Trophoblast cell (in vitro differentiated cells and primary cell): Measurements from ENCODE around the gene FHL2.

Experiments
- DNase-seq, 2 donors: peaks; one replicate each; pipeline ENCODE4 v3.0.0-alpha.2; 2016
- H2AFZ ChIP-seq: 2 replicates; pipeline ENCODE4 v1.6.1; 2013; ENCODE audit warnings: low read length, moderate library complexity, mild to moderate bottlenecking; ENCODE audit not compliant: insufficient read depth, poor library complexity
- H2AK5ac ChIP-seq: 2 replicates; pipeline ENCODE4 v1.6.1; 2013; ENCODE audit warnings: mild to moderate bottlenecking, low read length
- H2BK120ac ChIP-seq: 2 replicates; pipeline ENCODE4 v1.6.1; 2013; ENCODE audit warnings: low read length, mild to moderate bottlenecking, moderate library complexity; ENCODE audit not compliant: insufficient read depth, poor library complexity
- H2BK12ac ChIP-seq: 2 replicates; pipeline ENCODE4 v1.6.1; 2013; ENCODE audit warnings: mild to moderate bottlenecking, low read length, moderate library complexity
- H2BK5ac ChIP-seq: 2 replicates; pipeline ENCODE4 v1.6.1; 2013; ENCODE audit warnings: low read length, low read depth, moderate library complexity, mild to moderate bottlenecking; ENCODE audit not compliant: poor library complexity
- H3K14ac ChIP-seq: 2 replicates; pipeline ENCODE4 v1.6.1; 2013; ENCODE audit warnings: mild to moderate bottlenecking, low read length
- H3K18ac ChIP-seq: 2 replicates; pipeline ENCODE4 v1.6.1; 2013; ENCODE audit warnings: mild to moderate bottlenecking, low read length
- H3K23ac ChIP-seq: 2 replicates; pipeline ENCODE4 v1.6.1; 2013; ENCODE audit warnings: low read length
- H3K27ac ChIP-seq: 2 replicates; pipeline ENCODE4 v1.5.1; 2013; ENCODE audit warnings: low read depth, mild to moderate bottlenecking, inconsistent platforms, low read length, moderate library complexity
- H3K27me3 ChIP-seq: 2 replicates; pipeline ENCODE4 v1.6.1; 2013; ENCODE audit warnings: inconsistent platforms, mild to moderate bottlenecking, low read length, moderate library complexity; ENCODE audit not compliant: insufficient read depth
- H3K36me3 ChIP-seq, 2 experiments: 1 replicate in 1 of 2; 2 replicates in 1 of 2; pipeline ENCODE4 v1.6.1; 2013; ENCODE audit warnings: low read length in 2 of 2, mild to moderate bottlenecking in 2 of 2, moderate library complexity in 1 of 2; ENCODE audit not compliant: insufficient read depth in 2 of 2, control insufficient read depth in 1 of 2
- H3K4ac ChIP-seq: 2 replicates; pipeline ENCODE4 v1.6.1; 2013; ENCODE audit warnings: low read depth, mild to moderate bottlenecking, low read length, moderate library complexity
- H3K4me1 ChIP-seq, 2 experiments: 1 replicate in 1 of 2; 2 replicates in 1 of 2; pipeline ENCODE4 v1.6.1; 2013; ENCODE audit warnings: low read length in 2 of 2, mild to moderate bottlenecking in 2 of 2, moderate library complexity in 1 of 2; ENCODE audit not compliant: insufficient read depth in 2 of 2, control insufficient read depth in 1 of 2
- H3K4me2 ChIP-seq: 2 replicates; pipeline ENCODE4 v1.6.1; 2013; ENCODE audit warnings: inconsistent platforms, mild to moderate bottlenecking, low read length, moderate library complexity
- H3K4me3 ChIP-seq: 2 replicates; pipeline ENCODE4 v1.5.1; 2013; ENCODE audit warnings: mild to moderate bottlenecking, low read depth, low read length, inconsistent platforms
- H3K79me1 ChIP-seq: one replicate; pipeline ENCODE4 v1.6.1; 2013; ENCODE audit warnings: low read length
- H3K79me2 ChIP-seq: 2 replicates; pipeline ENCODE4 v1.6.1; 2013; ENCODE audit warnings: low read length, mild to moderate bottlenecking; ENCODE audit not compliant: control insufficient read depth, insufficient read depth, poor library complexity
- H3K9ac ChIP-seq: 2 replicates; pipeline ENCODE4 v1.6.1; 2013; ENCODE audit warnings: mild to moderate bottlenecking, low read length
- H3K9me3 ChIP-seq: 2 replicates; pipeline ENCODE4 v1.6.1; 2013; ENCODE audit warnings: low read depth, mild to moderate bottlenecking, control low read depth, inconsistent platforms, low read length; ENCODE audit not compliant: insufficient read depth
- H4K12ac ChIP-seq: 2 replicates; pipeline ENCODE4 v1.6.1; 2013; ENCODE audit warnings: low read depth, mild to moderate bottlenecking, low read length, moderate library complexity
- H4K8ac ChIP-seq: 2 replicates; pipeline ENCODE4 v1.6.1; 2013; ENCODE audit warnings: low read depth, mild to moderate bottlenecking, low read length, moderate library complexity
- H4K91ac ChIP-seq: one replicate; pipeline ENCODE4 v1.6.1; 2013; ENCODE audit warnings: low read depth, mild to moderate bottlenecking, low read length, moderate library complexity
- WGBS: extraction: QIAGEN DNeasy Blood & Tissue Kit; methylation state at CpG from one replicate; pipeline ENCODE4 v1.1.7; 2013; ENCODE audit warnings: missing lambda C conversion rate; ENCODE audit not compliant: insufficient read length, insufficient coverage; ENCODE audit errors: extremely low coverage; 5-methylcytosine and 5-hydroxymethylcytosine counted together

Gene FHL2

GRCh38 chr2:105432044-105432399 lies 33.2 kb upstream of the FHL2 start:
- no peak overlapping the region for H4K8ac ChIP-seq
- H4K12ac ChIP-seq = no peak overlapping the region
- no peak overlapping the region for H2AK5ac ChIP-seq
- DNase-seq = no peak
- no peak overlapping the region for H3K4ac ChIP-seq
- no peak overlapping the region for H2BK12ac ChIP-seq
- H3K9me3 ChIP-seq = no peaks in the 10 kb centered on the region
- no peak overlapping the region for H3K18ac ChIP-seq
- H4K91ac ChIP-seq = no peak overlapping the region
- H3K23ac ChIP-seq = no peak overlapping the region
- H3K4me2 ChIP-seq = no peak overlapping the region
- H3K27me3 ChIP-seq = no peaks in the 10 kb centered on the region
- no peaks in the 10 kb centered on the region for H3K79me2 ChIP-seq
- H3K4me3 ChIP-seq = no peak overlapping the region
- no peak overlapping the region for H2BK5ac ChIP-seq
- no peaks in the 10 kb centered on the region for H3K36me3 ChIP-seq
- no peak overlapping the region for H2AFZ ChIP-seq
- no CpG with 5 or more reads among the region's 2 CpGs for WGBS
- H3K79me1 ChIP-seq = peaks cover 2% of the 10 kb centered on the region
- no peak overlapping the region for H2BK120ac ChIP-seq
- H3K27ac ChIP-seq = no peak overlapping the region
- no peak overlapping the region for H3K14ac ChIP-seq
- no peak overlapping the region for H3K9ac ChIP-seq
- no peaks in the 10 kb centered on the region for H3K4me1 ChIP-seq

- no peak overlapping the region for H2BK5ac ChIP-seq
- DNase-seq = no peak
- no peak overlapping the region for H2AFZ ChIP-seq
- H2AK5ac ChIP-seq = no peak overlapping the region
- H3K9ac ChIP-seq = no peak overlapping the region
- H4K8ac ChIP-seq = no peak overlapping the region
- H3K79me1 ChIP-seq = peaks cover 2% of the 10 kb centered on the region
- no peak overlapping the region for H3K18ac ChIP-seq
- H3K36me3 ChIP-seq = no peaks in the 10 kb centered on the region
- H3K27ac ChIP-seq = no peak overlapping the region
- no CpG with 5 or more reads among the region's 4 CpGs for WGBS
- no peak overlapping the region for H3K4ac ChIP-seq
- no peak overlapping the region for H3K23ac ChIP-seq
- H4K91ac ChIP-seq = no peak overlapping the region
- no peak overlapping the region for H3K4me2 ChIP-seq
- no peak overlapping the region for H2BK120ac ChIP-seq
- no peaks in the 10 kb centered on the region for H3K9me3 ChIP-seq
- peaks cover 0 to 2% of the 10 kb centered on the region in 2 experiments for H3K4me1 ChIP-seq
- H3K4me3 ChIP-seq = no peak overlapping the region
- H3K27me3 ChIP-seq = no peaks in the 10 kb centered on the region
- no peak overlapping the region for H3K14ac ChIP-seq
- no peak overlapping the region for H2BK12ac ChIP-seq
- no peaks in the 10 kb centered on the region for H3K79me2 ChIP-seq
- H4K12ac ChIP-seq = no peak overlapping the region
Observed at GRCh38 chr2:105431367-105432043, 32.7 kb upstream of the FHL2 start.

GRCh38 chr2:105428387-105429018 lies 29.7 kb upstream of the FHL2 start:
- WGBS = no CpG with 5 or more reads among the region's 12 CpGs

GRCh38 chr2:105427485-105427884 lies 28.6 kb upstream of the FHL2 start:
- H3K36me3 ChIP-seq = no peaks in the 10 kb centered on the region
- DNase-seq = no peak
- H3K4me1 ChIP-seq = peaks cover 0 to 6% of the 10 kb centered on the region in 2 experiments
- no peak overlapping the region for H2BK5ac ChIP-seq
- no peak overlapping the region for H4K8ac ChIP-seq
- H3K79me2 ChIP-seq = no peaks in the 10 kb centered on the region
- peaks cover 2% of the 10 kb centered on the region for H3K79me1 ChIP-seq
- no CpG with 5 or more reads among the region's 4 CpGs for WGBS
- no peak overlapping the region for H3K18ac ChIP-seq
- H2BK120ac ChIP-seq = no peak overlapping the region
- H3K4ac ChIP-seq = no peak overlapping the region
- H3K4me3 ChIP-seq = no peak overlapping the region
- H2BK12ac ChIP-seq = no peak overlapping the region
- no peak overlapping the region for H2AK5ac ChIP-seq
- H3K9me3 ChIP-seq = no peaks in the 10 kb centered on the region
- no peak overlapping the region for H3K4me2 ChIP-seq
- no peak overlapping the region for H2AFZ ChIP-seq
- no peak overlapping the region for H4K91ac ChIP-seq
- no peak overlapping the region for H4K12ac ChIP-seq
- no peak overlapping the region for H3K14ac ChIP-seq
- no peak overlapping the region for H3K9ac ChIP-seq
- no peak overlapping the region for H3K23ac ChIP-seq
- H3K27me3 ChIP-seq = no peaks in the 10 kb centered on the region
- no peak overlapping the region for H3K27ac ChIP-seq

More at GRCh38 chr2:105428387-105429018, 29.7 kb upstream of the FHL2 start:
- Histone ChIP-seq H2AK5ac (peak overlapping the region; percentile 44), H3K4ac (peak overlapping the region; percentile 6), H3K4me3 (no peak overlapping the region), H3K23ac (no peak overlapping the region), H3K9me3 (no peaks in the 10 kb centered on the region), H3K4me2 (no peak overlapping the region), H4K8ac (no peak overlapping the region), H2BK12ac (peak overlapping the region; percentile 46), H4K12ac (no peak overlapping the region), H3K14ac (peak overlapping the region; percentile 49), H4K91ac (peak overlapping the region; percentile 50), H2BK5ac (no peak overlapping the region), H3K9ac (no peak overlapping the region), H3K36me3 (no peaks in the 10 kb centered on the region), H3K27me3 (no peaks in the 10 kb centered on the region), H3K4me1 (peaks cover 0 to 6% of the 10 kb centered on the region in 2 experiments), H3K79me1 (peaks cover 2% of the 10 kb centered on the region), H3K18ac (peak overlapping the region; percentile 55), H2AFZ (no peak overlapping the region), H2BK120ac (peak overlapping the region; percentile 2), H3K79me2 (no peaks in the 10 kb centered on the region), H3K27ac (no peak overlapping the region)
- no peak for DNase-seq
